SIG-M5 (cell line): Measurements from ENCODE around the gene CD300E.

Experiments
- DNase-seq: peaks from one replicate; lab custom pipeline; 2025; lab: John Stamatoyannopoulos, UW

Gene CD300E

DNA sequence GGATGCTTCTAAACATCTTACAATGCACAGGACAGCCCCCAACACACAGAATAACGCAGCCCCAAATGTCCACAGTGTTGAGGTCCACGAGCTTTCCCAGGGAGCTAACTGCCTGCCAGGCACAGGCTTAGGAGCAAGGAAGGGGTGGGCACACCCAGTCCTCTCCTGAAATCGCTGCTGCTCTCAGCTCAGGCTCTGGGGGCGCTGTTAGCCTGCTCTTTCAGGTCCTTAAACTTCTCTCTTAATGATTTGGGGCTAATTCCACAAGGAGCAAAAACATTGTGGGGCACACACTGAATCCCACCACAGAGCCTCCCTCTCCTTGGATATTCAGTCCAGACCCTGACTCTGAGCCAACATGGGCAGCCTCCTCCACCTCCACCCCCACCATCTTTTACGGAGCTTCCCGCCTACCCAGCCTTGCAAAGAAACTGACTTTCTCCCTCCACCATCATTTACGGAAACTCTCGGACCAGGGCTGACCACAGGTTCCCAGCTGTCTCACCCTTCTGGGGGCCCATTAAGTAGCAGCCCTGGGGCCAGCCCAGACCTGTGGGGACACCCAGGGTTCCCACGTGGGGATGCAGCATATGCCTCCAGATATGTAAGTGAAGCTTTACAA lies 57.3 kb downstream of the CD300E start:
- no peak for DNase-seq

DNA sequence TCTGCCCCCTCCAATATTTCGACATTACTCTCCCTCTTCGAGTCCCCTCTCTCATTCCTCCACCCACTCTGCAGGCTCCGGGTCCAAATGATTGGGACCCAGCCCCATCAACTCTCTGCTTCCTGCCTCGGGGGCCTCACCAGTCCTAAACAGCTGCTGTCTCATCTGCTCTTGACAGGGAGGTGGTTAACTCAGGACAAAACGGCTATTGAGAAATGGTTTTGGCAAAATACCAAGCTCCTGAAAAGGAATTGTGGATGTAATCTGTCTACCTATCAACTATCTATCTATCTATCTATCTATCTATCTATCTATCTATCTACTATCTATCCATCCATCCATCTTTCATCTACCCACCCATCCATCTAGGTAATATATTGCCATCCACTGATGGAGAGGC lies 58.4 kb downstream of the CD300E start:
- no peak for DNase-seq

- DNase-seq, result no peak
Measured at GRCh38 chr17:74563358-74563757, 60.2 kb downstream of the CD300E start.

- DNase-seq, result no peak
Measured at GRCh38 chr17:74561586-74561985, 62.0 kb downstream of the CD300E start.
